AG09319 (cell line): ENCODE measurements around the gene INIP.

Experiments
- DNase-seq: peaks from one replicate; pipeline ENCODE4 v3.0.0-alpha.2; 2010; ENCODE audit warnings: low read depth; ENCODE audit errors: extremely low read depth
- TF ChIP-seq, protein P1 (sequence below): IDR thresholded peaks from 2 replicates; pipeline ENCODE4 v1.5.1; 2011; ENCODE audit warnings: low read depth, mild to moderate bottlenecking, inconsistent platforms, low read length, moderate library complexity

Gene INIP

DNA sequence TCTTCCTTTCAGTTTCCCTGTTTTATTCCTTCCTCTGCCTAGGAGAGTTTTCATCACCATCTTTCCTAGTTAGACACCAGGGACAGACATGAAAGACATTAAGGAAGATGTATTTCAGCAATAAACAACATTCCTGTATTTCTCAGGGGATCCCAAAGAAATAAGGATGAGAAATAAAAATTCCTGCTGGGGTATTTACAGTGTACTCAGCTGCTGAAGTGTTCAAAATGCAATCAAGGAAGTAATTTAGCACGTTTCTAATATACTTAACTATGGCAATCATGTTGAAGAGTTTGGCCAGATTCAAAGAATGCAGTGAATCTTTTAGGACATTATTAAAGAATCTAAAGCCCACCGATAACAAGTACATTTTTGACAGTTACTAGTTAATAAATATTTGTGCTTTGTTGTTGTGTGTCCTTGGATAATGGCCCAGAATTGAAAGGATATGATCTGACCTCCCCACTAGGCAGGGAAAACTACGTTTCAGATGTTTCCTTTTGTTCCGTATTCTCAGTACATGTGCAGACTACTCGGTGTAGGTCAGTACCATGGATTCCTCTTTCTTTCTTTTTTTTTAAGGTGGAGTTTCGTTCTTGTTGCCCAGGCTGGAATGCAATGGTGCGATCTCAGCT, 46.8 kb downstream of the INIP start:
- DNase-seq = no peak
- TF ChIP-seq, protein P1, sequence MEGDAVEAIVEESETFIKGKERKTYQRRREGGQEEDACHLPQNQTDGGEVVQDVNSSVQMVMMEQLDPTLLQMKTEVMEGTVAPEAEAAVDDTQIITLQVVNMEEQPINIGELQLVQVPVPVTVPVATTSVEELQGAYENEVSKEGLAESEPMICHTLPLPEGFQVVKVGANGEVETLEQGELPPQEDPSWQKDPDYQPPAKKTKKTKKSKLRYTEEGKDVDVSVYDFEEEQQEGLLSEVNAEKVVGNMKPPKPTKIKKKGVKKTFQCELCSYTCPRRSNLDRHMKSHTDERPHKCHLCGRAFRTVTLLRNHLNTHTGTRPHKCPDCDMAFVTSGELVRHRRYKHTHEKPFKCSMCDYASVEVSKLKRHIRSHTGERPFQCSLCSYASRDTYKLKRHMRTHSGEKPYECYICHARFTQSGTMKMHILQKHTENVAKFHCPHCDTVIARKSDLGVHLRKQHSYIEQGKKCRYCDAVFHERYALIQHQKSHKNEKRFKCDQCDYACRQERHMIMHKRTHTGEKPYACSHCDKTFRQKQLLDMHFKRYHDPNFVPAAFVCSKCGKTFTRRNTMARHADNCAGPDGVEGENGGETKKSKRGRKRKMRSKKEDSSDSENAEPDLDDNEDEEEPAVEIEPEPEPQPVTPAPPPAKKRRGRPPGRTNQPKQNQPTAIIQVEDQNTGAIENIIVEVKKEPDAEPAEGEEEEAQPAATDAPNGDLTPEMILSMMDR = no peak

DNA sequence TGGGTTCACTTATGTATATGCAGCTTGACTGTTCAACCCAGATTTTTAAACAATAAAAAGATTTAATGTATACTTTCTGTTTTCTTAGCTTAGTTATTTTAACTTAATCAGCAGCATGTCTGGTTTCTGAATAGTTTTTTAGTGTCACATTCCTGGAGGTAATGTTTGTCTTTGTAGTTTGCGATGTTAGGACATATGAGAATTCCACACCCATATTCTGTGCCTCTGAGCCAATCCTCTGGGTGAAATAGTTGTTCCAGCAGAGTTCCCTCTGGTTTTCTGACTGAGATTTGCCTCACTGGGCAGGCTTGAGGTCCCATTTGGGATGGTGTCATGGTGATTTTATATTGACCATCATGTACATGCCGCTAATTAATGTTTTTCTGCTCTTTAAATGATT, 48.6 kb downstream of the INIP start:
- TF ChIP-seq, protein P1 = no peak
- no peak for DNase-seq

DNA sequence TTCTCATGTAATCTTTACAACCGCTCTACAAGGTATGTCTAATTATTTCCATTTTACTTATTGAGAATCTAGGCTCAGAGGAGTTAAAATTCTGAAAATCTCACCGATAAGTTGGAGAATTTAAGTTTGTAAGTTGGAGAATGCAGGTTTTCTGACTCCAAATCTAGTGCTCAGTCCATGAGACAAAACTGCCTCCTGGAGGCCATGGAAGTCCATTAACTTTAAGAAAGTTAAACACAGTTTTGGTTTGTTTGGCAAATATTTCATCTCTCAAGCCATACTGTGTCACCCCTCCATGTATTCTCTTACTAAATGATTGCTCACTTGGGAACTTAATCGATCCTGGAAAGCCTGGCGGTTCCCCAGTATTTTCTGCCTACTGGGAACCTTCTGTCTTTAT, 52.6 kb downstream of the INIP start:
- TF ChIP-seq, protein P1 = peak; percentile 41
- no peak for DNase-seq

DNA sequence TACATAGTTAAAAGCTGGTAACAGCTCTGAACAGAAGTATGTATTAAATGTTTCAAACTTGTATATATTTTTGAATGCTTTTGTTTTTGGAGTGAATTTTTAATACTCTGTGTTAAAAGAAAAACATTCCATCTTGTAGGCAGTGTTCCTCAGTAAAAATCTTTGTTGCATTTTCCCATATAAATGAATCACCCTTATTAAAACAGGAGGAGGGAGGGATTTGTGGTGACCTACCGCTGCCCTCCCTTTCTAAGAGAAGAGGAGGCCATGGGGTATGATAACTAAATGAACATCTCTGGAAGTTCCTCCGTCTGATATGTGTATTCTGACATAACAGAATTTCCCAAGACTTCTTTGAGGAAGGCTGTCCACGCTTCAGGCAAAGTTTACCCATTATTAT, 53.4 kb downstream of the INIP start:
- no peak for DNase-seq
- TF ChIP-seq, protein P1 = no peak

DNA sequence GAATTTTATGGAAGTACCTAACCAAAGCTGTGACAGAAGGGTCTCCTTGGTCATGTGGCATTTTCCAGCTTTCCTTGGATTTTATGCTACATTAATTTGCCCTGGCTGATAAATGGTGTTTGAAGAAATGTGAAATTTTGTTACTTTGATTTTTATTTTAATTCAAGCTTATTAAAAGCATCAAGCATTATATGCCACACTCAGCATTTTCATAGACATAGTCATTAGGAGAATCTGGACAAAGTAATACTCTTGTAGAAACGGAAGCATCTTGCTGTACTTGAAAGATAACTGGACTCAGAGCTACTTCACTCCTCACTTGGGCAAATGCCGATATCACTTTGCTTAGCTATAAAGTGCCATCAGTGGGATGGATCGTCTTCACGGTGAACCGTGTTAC, 54.2 kb downstream of the INIP start:
- no peak for DNase-seq
- TF ChIP-seq, protein P1 = no peak

DNA sequence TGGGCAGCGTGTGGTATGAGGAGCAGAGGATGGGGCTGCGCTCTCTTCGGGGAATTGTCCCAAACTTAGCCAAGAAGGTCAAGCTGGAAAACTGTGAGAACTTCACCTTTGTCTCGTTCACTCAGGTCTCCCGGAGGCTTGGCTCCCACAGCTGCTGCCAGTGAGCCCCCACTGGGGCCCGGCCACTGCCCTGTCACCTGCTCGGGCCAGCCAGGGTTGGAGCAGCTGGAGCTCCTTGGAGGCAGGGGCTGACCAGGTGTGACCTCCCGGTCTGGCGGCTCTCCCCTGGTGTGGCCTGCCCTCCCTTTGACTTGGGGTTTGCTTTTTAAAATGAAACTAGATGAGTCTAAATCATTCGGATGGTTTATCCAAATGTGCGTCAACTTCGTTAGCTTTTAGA, 58.0 kb downstream of the INIP start:
- no peak for DNase-seq
- TF ChIP-seq, protein P1 = no peak

DNA sequence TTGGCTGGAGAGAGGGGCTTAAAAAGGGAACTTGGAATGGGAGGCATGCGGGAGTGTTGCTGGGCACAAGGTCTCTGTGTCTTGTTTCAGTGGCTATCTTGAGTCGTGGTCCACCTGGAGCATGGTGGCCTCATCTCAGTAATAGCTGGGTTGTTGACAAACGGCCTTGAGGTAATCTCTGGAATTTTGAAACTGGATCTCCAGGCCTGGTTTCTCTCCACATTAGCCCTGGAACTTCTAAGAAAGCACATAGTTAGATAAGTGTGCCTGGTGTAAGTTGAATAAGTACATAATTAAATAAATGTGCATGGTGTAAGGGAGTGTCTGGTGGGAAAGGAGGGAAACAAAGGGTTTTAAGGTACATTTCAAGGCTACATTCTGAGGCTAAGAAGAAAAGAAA, 62.2 kb downstream of the INIP start:
- DNase-seq = no peak
- TF ChIP-seq, protein P1 = no peak
